Measurements from ENCODE around the gene ANKZF1.
"Not testable (repeated sequence)": the region's sequence is repeated elsewhere in the genome, so short reads cannot be mapped to it uniquely, and the experiment has no call there.

The ANKZF1 gene, protein sequence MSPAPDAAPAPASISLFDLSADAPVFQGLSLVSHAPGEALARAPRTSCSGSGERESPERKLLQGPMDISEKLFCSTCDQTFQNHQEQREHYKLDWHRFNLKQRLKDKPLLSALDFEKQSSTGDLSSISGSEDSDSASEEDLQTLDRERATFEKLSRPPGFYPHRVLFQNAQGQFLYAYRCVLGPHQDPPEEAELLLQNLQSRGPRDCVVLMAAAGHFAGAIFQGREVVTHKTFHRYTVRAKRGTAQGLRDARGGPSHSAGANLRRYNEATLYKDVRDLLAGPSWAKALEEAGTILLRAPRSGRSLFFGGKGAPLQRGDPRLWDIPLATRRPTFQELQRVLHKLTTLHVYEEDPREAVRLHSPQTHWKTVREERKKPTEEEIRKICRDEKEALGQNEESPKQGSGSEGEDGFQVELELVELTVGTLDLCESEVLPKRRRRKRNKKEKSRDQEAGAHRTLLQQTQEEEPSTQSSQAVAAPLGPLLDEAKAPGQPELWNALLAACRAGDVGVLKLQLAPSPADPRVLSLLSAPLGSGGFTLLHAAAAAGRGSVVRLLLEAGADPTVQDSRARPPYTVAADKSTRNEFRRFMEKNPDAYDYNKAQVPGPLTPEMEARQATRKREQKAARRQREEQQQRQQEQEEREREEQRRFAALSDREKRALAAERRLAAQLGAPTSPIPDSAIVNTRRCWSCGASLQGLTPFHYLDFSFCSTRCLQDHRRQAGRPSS

DNA sequence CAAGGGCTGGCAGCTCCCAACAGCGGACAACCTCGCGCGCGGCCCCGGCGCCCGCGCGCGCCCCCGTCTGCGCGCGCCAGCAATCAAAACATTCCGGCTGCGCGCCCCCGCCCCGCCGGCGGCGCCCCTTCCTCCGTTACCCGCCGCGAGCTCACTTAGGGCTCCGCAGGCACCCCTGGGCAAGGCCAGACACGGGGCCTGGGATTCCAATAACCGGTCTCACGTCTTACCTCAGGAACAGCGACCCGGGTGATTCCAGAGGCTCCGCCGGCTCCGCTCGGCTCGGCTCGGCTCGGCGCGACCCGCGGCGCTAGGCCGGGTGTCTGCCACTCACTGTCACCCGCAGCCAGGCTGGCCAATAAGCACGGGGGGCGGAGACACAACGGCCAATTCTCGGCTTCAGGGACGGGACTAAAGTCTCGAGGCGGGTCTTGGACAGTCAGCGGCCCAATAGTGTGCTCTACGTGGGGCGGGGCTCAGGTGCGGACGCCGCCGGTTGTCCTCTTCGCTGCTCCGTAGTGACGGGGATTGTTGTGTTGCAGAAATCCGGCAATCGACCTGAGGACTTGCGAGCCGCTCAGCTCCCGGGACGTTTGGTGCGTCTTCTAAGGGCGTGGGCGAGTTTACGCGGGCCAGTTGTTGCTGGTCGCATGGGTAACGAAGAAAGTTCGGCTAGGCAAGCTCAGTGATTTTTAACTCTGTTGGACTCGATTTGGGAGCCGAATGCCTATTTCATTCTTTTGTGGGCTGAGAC lies at the start of gene ANKZF1, which contains the start of gene ATG9A:
TSS of gene ANKZF1 (plus strand) at position 502 of the 754 bp plus-strand sequence. CDS start 452 bp downstream, outside the sequence.
TSS of gene ATG9A (minus strand) at position 332 of the 754 bp plus-strand sequence. CDS start 1,612 bp downstream, outside the sequence.
- peak; percentile 99 for DNase-seq

DNA sequence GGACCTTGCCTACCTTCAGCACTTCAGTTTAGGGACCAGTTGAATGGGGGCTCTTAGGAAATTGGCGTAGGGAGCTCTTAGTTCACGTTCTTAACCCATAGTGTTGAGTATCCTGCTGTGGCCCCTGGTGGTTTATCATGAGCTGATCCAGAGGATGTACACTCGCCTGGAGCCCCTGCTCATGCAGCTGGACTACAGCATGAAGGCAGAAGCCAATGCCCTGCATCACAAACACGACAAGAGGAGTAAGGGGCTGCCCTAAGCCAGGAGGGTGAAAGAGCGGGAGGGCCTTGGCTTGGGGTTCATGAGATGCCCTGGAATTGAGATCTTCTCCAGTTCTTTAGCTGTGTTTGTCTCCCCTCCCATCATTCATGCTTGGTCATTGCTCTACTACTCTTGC lies 48.6 kb upstream of the ANKZF1 start:
- no peak for DNase-seq

DNA sequence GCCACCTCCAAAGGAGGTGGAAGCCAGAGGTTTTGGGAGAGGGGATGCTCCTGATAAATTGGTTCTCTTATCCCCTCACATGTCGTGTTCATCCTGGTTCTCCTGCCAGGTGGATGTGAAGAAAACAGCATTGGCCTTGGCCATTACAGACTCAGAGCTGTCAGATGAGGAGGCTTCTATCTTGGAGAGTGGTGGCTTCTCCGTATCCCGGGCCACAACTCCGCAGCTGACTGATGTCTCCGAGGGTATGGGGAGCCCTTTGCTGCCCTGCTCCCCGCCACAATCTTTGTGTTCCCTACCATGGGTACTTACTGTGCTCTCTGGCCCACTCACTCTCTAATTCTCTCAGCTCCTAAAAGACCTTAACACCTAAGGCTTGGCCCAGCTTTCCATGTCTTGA lies 48.1 kb upstream of the ANKZF1 start:
- DNase-seq: no peak

DNA sequence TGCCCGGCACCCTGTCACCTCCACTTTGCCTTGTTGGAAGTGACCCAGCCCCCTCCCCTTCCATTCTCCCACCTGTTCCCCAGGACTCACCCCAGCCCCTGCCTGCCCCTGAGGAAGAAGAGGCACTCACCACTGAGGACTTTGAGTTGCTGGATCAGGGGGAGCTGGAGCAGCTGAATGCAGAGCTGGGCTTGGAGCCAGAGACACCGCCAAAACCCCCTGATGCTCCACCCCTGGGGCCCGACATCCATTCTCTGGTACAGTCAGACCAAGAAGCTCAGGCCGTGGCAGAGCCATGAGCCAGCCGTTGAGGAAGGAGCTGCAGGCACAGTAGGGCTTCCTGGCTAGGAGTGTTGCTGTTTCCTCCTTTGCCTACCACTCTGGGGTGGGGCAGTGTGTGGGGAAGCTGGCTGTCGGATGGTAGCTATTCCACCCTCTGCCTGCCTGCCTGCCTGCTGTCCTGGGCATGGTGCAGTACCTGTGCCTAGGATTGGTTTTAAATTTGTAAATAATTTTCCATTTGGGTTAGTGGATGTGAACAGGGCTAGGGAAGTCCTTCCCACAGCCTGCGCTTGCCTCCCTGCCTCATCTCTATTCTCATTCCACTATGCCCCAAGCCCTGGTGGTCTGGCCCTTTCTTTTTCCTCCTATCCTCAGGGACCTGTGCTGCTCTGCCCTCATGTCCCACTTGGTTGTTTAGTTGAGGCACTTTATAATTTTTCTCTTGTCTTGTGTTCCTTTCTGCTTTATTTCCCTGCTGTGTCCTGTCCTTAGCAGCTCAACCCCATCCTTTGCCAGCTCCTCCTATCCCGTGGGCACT lies 47.1 kb upstream of the ANKZF1 start:
- peak; percentile 24 for DNase-seq

DNA sequence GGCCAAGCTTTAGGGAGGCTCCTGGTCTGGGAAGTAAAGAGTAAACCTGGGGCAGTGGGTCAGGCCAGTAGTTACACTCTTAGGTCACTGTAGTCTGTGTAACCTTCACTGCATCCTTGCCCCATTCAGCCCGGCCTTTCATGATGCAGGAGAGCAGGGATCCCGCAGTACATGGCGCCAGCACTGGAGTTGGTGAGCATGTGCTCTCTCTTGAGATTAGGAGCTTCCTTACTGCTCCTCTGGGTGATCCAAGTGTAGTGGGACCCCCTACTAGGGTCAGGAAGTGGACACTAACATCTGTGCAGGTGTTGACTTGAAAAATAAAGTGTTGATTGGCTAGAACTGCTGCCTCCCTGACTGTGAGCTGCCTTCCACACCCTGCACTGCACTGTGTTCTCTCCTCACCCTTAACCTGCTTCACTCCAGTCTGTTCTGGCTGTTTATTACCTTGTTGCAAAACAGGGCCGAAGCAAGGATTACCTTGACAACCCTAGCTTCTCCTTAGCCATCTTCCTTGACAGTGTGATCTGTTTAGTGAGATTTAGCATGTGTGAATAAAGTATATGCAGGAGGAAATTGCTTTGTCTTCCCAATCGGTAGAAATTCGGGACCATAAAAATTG lies 46.3 kb upstream of the ANKZF1 start:
- DNase-seq: no peak

DNA sequence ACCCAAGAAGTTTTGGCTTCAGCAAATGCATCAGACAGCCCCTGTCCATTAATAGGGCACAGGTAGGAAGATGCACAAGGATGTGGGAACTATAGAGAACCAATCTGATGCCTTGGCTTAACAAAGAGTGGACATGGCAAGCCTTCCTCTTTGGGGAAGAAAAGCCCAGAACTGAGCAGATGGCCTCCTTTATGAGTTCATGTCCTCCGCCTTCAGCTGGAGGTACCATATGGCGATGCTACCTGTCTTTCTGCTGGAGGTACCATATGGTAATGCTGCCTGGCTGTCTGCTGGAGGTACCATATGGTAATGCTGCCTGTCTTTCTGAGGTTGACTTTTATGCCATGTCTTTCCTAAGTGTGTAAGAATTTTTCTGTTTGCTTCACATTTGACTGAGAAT lies 45.5 kb upstream of the ANKZF1 start:
- no peak for DNase-seq

DNA sequence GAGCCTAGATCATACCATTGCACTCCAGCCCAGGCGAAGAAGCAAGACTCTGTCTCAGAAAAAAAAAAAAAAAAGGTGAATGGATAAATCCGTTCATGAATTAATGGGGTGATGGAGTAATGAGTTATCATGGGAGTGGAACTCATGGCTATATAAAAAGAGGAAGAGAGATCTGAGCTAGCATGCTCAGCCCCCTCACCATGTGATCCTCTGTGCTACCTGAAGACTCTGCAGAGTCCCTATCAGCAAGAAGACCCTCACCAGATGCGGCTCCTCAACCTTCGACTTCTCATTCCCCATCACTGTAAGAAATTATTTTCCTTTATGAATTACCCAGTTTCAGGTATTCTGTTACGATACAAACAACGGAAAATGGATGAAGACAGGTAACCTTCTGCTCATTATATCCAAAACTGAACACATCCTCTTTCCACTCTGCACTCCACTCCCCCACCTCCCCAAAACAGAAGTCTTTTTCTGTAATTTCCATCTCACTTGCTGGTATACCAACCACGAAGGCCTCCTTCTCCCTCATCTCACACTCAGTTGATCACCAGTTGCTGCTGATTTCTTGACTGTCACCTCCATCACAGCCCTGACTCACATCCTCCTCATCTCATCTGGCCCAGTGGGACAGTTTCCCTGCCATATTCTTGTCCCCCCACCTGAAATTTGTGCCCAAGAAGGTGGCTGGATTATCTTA lies 42.7 kb upstream of the ANKZF1 start:
- no peak for DNase-seq

DNA sequence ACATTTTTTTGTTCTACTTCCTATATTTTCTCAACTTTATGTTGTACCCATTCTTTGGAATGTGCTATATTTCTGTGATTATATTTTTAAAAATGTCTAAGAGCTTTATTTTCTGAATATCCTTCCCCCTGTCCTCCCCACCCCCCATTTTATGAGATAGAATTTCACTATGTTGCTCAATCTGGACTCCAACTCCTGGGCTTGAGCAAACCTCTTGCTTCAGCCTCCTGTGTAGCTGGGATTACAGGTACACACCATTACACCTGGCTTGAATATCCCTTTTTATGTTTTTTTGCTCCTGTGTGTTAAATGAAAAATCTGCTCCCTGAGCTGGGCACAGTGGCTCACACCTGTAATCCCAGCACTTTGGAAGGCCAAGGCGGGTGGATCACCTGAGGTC lies 32.2 kb upstream of the ANKZF1 start:
- DNase-seq: no peak

DNA sequence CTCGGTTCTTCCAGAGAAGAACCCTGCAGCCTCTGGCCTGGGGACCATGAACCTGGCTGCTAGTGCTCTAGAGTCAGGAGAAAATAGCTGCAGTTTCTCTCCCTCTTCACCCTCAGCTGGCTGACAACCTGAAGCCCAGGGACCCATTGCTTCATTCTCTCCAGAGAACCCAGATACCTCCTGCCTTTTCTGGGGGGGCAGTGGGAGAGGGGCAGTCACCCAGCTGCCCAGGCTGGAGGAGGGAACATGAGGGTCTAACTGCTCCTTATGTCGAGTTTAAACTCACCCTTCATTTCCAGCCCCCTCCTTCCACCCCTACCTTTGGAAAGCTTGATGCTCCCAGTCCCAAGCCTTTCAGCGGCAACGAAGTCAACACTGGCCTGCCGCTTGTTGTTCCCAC lies 30.6 kb upstream of the ANKZF1 start:
- no peak for DNase-seq

DNA sequence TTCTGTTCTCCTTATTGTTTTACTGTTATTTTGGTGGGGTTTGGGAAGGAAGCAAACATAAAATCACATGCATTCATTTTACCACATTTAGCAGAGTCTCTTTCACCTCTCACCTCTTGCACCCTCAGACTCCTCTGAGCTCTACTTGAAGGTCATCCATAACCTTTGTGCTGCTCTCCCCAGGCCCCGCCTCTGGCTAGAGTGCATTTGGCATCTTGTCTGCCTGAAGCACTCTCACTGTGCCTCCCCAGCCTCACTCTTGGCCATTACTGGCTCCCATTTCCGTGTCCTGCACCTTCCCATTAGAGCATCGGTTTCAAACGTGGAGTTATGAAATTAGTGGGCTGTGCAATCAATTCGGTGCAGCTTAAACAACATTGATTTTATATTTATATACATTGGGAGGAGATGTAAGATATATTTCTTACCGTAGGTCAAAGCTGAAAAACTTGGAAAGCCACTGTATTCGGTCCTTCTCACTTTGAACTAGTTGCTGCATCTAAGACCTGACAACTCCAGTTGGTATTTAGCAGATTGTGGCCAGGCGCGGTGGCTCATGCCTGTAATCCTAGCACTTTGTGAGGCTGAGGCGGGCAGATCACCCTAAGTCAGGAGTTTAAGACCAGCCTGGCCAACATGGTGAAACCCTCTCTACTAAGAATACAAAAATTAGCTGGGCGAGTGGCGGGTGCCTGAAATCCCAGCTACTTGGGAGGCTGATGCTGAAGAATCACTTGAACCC lies 30.0 kb upstream of the ANKZF1 start:
- no peak for DNase-seq

DNA sequence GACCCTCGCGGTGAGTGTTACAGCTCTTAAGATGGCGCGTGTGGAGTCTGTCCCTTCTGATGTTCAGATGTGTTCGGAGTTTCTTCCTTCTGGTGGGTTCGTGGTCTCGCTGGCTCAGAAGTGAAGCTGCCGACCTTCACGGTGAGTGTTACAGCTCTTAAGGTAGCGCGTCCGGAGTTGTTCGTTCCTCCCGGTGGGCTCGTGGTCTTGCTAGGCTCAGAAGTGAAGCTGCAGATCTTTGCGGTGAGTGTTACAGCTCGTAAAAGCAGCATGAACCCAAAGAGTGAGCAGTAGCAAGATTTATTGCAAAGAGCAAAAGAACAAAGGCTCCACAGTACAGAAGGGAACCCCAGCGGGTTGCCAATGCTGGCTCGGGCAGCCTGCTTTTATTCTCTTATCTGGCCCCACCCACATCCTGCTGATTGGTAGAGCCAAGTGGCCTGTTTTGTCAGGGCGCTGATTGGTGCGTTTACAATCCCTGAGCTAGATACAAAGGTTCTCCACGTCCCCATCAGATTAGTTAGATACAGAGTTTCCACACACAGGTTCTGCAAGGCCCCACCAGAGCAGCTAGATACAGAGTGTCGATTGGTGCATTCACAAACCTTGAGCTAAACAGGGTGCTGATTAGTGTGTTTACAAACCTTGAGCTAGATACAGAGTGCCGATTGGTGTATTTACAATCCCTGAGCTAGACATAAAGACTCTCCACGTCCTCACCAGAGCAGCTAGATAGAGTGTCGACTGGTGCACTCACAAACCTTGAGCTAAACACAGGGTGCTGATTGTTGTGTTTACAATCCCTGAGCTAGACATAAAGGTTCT lies 28.9 kb upstream of the ANKZF1 start:
- DNase-seq: peak; percentile 32

DNA sequence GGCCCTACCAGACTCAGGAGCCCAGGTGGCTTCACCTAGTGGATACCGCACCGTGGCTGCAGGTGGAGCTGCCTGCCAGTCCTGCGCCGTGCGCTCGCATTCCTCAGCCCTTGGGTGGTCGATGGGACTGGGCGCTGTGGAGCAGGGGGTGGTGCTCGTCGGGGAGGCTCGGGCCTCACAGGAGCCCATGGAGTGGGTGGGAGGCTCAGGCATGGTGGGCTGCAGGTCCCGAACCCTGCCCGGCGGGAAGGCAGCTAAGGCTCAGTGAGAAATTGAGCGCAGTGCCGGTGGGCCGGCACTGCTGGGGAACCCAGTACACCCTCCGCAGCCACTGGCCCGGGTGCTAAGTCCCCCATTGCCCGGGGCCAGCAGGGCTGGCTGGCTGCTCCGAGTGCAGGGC lies 28.3 kb upstream of the ANKZF1 start:
- DNase-seq: not testable (repeated sequence)

DNA sequence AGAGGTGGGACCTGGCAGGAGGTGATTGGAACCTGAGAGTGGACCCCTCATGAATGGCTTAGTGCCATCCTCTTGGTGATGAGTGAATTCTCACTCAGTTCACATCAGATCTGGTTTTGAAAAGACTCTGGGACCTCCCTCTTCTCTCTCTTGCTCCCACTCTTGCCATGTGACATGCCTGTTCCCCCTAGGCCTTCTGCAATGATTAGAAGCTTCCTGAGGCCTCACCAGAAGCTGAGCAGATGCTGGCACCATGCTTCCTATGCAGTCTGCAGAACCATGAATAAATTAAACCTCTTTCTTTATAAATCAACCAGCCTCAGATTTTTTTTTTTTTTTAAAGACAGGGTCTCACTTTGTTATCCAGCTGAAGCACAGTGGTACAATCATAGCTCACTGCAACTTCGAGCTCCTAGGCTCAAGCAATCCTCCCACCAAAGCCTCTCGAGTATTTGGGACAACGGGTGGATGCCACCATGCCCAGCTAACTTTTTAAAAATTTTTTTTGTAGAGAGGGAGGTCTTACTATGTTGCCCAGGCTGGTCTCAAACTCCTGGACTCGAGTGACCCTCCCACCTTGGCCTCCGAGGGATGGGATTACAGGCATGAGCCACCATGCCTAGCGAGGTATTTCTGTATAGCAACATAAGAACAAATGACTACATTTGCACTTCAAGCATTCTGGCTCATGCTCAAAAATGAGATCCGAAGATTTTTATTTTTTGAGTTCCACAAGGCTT lies 25.0 kb upstream of the ANKZF1 start:
- DNase-seq: no peak

DNA sequence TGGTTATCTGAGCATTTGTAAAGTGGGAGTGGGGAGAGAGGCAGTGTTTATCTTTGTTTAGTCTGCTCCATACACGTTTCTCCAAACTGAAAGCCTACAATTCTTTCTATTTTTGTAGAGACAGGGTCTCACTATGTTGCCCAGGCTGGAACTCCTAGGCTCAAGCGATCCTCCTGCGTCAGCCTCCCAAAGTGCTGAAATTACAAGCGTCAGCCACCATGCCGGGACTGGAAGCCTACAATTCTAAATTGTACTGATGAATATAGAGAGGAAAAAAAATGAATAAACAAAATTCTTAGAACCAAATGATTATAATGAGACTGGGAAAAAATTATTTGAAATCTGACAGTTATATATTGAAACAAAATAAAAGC lies 24.5 kb upstream of the ANKZF1 start:
- no peak for DNase-seq

DNA sequence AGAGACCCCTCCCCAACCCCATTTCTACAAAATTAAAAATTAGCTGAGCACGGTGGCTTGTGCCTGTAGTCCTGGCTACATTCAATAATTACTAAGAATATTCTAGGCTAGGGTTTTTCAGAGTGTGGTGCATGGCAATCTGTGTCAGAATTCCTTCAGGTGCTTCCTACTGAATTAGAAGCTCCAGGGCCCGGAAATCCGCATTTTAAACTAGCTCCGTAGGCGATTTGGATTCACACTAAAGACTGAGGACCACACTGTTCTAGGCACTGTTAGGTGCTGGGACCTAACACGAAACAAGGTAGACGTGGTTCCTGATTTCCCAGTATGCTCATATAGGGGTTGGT lies 23.7 kb upstream of the ANKZF1 start:
- DNase-seq: no peak

DNA sequence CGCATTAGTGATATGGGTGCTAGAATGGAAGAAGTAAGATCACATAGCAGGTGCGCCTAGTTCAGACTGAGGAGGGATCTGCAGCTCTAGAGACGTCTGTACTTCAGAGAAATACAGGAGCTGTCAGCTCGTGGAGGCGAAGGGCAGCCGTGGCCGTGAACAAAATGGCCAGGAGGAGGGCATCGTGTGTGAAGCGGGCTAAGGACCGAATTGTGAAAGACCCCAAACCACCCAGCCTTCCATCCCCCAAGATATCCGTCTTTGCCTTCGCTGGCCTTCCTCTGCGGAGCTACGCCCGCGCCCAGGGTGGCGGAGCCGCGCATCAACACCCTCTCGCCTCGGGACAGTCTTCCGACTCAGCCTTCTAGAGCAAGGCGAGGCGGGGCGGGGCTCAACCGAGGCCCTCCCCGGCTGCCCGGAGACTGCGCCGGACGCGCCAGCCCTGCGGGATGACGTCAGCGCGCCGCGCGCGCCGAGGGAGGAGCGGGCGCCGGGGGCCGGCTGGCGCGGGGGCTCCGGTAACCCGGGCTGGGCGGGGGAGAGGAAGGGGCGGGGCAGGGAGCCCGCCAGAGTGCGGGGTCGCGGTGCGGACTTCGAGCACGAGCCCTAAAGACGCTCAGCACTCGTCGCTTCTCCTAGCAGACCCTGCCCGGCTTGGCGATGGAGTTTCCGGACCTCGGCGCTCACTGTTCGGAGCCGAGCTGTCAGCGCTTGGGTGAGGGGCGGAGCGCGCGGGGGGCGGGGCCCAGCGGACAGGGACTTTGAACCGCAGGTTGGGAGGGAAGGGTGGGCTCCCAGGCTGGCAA lies 23.1 kb upstream of the ANKZF1 start, which contains the start of gene ZFAND2B:
TSS of gene ZFAND2B (plus strand) at position 455 of the 806 bp plus-strand sequence. CDS start at position 661, 206 bp downstream.
- peak; percentile 97 for DNase-seq

DNA sequence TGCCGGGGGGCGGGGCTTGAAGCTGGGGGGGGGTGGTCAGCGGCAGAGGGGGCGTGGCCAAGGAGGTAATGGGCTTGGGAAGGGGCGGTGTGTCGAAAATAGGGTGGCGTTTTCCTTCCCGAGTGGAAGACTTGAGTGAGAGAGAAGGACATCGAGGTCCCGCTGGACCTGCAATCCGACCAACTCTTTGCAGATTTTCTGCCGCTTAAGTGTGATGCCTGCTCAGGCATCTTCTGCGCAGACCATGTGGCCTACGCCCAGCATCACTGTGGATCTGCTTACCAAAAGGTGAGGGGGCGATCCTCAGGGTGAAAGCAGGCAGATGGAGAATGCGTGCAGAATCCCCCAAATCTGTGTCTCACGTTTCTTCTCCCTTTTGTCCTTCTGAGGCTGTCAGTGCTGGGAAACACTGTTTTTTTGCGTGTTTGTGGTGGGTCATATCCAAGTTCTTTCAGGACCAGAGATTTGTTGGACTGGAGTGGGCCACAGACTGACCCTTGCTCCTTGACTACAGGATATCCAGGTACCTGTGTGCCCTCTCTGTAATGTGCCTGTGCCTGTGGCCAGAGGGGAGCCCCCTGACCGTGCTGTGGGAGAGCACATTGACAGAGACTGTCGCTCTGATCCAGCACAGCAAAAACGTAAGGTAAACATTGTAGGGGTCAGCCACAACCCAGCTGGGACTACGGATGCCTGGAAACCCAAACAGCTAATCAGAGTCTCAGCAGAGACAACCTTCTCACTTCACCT lies 22.3 kb upstream of the ANKZF1 start:
- no peak for DNase-seq

All from CD4-positive, alpha-beta T cell treated with Interleukin-6 for 4 hours (primary cell).